ENCODE results near the gene TMEM9.

TMEM9 gene

DNA sequence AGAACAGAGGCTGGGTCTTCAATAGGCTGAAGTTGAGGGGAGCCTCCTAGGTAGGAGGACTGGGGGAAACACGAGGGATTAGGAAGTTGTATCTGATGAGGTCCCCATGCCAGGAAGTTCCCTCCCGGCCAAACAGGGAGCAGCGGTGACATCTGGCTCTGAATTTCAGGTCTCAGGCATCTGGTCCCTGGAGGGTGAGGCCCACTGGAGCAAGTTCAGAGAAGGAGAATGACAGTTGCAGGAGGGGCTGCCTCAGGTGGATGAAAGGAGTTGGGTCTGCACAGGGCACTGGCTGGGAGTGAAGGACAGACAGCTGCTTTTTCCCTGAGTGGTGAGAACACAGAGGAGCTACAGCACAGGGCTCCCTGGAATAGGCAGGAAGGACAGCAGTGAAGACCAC is 9.1 kb downstream of the TMEM9 start:
- DNase-seq (ENCODE audit: low spot score): no peak

DNA sequence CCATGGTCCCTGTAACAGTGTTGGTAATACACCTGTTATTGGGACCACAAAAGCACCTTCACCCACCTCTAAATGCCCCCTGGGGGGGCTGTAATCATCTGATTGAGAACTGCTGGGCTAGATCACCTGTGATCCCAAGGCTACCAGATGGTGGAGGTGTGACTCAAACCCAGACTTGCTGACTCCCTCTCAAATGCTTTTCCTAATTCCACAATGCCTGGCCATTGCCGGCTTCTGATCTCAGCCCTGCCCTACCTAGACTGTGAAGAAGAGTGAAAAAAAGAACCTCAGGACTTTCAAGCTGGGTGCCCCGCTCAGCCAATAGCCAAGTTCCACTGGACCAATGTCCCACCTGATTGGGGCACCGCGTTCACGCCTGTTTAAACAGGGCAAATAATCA is 9.6 kb downstream of the TMEM9 start:
- no peak for DNase-seq (ENCODE audit: low spot score)

DNA sequence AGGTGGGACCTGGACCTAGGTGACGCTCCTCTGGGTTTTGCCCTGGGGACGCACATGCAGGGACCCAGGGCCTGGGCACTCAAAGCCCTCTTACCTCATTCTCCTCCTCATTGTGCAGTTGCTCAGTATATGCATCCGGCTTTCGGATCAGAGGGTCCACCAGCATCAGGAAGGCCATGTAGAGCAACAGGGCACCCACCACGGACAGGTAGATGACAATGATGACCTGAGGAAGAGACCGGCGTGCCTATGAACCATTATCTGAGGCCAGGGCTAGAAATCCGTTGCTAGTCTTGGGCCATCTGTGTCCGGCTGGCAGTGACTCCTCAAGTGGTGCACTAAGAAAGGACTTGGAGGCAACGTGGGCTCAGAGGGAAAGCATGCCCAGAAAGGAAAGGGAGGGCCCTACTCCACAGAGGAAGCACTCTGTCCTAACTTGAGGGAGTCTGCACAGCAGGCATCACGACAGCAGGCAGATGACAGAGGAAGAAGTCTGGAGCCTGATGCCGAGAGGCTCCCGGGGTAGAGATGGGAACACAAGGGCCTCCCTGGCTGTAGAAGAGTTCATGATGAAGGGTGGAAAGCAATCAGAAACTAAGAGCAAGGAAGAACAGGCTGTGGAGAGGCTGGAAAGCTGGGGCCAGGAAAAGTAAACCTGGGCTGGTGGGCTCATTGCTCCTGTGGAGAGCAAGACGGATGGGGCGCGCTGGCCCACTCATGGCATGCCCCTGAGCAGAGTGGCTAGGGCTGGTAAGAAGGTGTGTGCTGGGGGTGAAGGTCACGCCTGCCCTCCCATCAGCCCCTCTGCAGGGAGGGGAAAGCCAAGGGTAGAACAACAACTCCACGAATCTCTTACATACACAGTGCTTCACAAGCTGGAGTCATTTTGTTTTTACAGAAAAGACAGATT is 10.3 kb downstream of the TMEM9 start:
- DNase-seq (ENCODE audit: low spot score): no peak

DNA sequence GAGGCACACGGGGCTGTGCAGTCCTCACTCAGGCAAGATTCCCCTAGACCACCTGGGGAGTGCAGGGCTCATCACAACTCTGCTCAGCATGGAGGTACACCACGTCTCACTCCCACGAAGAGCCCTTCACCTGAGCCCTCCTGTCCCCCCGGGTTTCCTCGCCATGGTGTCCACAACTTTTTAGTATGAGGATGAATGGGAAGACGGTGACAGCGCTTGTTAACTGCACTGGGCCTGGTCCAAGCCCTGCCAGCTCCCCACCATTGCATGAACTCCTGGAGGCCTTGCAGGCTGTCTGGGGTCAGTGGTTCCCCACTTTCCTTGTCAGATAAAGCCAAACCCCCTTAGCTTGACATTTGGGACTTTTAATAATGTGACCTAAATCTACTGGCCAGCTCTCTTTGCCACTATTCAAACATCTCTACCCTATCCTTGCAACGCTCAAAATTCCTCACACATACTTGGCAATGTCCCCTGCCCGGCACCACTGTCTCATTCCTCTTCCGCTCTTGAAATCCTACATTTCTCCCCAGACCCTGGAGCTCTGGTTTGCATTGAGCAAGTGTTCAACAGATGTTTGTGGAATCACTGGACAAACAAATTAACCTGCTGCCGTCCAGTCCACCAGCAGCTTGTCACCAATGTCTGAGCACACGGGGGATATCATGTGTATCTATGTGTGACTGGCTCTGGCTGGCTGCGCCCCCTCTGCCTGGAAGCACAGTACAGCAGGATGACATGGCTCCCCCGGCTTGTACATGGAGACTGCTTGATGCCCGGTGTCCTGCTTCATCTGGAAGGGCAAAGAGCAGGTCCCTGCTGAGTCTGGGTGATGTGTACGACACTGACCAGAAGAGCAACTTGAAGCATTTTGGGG is 11.2 kb downstream of the TMEM9 start:
- no peak for DNase-seq (ENCODE audit: low spot score)

DNA sequence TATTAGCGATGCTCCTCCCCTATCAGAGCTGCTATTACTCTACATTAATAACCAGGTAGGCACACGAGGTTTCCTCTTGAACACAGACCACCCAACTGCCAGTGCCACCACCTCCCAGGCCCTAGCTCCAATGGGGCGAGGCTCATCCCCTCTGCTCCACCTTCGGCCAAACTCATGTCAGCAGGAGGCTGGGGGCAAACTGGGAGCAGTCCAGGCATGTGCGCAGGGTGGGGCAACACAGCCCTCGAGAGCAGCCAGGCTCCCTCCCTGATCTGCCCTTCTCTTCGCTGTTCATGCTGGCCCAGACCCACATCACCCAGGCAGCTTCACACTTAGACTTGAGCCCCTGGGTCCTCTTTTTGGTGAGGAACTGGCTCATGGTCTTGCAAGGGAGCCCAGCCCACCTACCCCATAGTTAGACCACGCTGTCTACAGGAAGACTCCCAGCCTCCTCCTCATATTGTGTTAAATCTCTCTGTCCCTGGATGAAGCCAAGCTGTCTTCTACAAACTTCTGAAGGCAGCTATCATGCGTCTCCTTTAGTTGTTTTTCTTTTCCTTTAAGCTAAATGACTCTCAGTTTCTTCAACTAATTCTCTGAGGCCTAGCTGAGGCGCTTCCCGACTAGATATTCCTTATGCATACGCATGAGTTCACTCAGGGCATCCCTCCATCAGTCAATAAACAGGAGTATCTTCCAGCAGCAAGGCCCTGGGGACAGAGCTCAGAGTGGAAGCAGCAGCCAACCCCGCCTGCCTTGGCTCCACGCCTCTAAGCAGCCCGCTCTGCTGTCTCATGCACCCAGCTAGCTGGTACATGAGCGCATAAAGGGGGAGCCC is 12.0 kb downstream of the TMEM9 start:
- no peak for DNase-seq (ENCODE audit: low spot score)

DNA sequence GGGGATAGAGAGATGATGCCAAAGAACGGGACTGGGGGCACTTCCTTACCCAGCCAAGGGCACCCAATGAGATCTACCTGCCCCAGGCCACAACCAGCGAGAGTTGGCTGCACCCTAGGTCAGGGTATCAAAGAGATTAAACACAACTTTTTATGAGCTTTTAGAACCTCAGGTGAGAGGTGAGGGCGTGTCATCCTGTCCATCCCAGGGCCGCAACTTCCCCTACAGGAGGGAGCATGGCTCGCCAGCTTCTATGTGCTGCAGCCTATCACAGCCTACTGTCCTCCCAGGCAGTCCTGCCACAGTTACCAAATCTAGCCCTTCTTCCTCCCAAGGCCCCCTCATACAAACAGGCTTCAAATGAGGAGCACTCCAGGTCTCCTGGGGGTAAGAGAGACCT is 12.9 kb downstream of the TMEM9 start:
- DNase-seq (ENCODE audit: low spot score): no peak

DNA sequence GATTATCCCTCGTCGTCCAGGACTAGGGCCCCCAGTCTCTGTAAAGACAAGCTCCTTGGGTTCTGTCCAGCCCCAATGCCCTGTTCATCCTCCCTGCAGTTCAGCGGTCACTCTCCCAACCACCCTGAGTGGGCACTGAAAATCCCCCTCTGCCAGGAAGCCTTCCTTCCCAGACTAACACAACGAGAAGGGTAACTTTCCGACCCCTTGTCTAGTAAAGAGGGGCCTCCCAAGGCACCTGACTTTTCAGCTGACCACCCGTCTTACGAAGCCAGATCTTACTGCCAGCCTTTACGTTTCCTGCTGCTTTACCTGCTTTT is 13.4 kb downstream of the TMEM9 start:
- DNase-seq (ENCODE audit: low spot score): no peak

DNA sequence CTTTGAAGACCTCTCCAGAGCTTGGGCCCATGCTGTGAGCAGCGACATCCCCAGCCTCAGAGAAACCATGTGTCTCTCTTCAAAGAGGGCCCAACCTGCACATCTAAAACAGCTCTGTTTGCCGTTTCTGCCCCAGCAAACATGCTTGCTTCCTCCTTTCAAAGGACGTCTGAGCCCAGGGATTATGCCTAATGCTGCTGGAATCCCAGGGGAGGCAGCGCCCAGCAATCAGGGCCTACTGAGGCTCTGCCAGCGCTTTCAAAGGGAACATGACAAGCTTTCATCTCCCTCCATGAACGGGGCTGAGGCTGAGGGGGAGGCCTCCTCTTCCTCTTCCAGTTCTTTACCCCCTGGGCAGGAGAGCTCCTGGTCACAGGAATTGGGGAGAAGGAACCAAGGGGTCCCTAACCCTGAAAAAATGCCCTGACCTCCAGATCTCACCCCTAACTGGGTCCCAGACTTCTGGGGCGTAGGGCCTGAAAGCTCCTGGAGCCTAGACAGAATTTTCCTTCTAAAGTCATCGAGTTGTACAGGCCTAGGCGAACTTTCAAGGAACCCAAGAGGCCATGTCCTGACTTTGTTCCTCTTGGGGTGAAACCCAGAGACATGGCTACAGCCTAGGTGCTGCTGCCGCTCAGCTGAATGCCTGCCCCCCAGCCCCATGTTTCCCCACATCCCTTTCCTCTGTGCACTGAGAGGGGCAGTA is 13.9 kb downstream of the TMEM9 start:
- no peak for DNase-seq (ENCODE audit: low spot score)

DNA sequence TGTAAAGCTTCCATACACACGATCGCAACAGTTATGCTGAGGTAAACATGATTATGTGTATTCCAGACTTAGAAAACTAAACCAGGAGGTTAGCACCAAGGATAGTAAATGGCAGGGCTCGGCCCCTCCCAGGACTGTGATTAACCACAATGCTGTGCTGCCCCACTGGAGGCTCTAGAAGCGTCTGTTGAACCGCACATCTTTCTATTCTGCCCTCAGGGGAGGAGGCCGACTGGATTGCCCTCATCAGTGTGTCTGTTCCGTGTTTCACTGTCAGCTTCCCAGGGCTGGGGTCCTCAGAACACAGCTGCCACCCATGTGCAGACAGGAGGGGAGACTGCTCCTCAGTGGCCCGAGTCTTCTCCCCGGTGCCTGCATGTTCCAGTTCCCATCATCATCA is 14.5 kb downstream of the TMEM9 start:
- no peak for DNase-seq (ENCODE audit: low spot score)

DNA sequence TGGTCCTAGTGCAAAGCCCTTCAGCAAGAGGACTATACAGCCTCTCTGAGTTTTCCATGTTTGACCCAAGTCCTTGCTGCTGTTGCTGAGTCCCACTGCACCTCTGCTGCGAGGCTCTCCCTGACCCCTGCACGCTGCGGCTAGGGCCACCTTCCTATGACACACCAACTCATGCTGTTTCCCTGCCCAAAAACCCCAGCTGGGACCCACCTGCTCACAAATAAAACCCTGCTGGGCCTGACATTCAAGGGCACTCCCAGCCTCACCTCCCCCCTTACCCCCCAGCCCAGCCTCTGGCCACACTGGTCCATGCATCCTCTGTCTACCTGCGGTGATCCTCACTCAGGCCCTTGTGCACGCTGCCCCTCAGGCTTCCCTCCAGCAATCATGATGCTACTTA is 15.0 kb downstream of the TMEM9 start:
- DNase-seq (ENCODE audit: low spot score): no peak

DNA sequence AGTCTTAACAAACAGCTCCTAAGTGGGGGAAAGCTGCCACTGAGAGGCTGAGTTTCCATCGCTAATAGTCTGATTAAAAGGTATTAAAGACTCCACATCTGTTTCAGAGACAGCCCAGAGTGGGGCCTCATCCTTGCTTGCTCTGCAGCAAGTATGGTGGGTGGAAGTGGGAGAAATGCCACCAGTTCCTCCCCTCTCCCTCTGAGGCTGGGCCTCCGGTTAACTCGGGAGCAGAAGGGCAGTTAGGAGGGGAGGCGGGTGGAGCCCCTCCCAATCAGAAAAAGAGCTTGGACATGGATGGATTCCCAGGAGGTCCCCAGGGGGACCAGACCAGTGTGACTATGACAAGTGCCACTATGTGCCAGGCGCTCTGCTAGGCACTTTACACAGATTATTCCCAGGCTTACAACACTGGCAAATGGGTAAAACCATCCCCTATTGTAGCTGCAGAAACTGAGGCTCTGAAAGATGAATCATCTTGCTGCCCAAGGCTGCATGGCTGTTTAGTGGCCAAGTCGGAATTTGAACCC is 15.9 kb downstream of the TMEM9 start:
- DNase-seq (ENCODE audit: low spot score): no peak

DNA sequence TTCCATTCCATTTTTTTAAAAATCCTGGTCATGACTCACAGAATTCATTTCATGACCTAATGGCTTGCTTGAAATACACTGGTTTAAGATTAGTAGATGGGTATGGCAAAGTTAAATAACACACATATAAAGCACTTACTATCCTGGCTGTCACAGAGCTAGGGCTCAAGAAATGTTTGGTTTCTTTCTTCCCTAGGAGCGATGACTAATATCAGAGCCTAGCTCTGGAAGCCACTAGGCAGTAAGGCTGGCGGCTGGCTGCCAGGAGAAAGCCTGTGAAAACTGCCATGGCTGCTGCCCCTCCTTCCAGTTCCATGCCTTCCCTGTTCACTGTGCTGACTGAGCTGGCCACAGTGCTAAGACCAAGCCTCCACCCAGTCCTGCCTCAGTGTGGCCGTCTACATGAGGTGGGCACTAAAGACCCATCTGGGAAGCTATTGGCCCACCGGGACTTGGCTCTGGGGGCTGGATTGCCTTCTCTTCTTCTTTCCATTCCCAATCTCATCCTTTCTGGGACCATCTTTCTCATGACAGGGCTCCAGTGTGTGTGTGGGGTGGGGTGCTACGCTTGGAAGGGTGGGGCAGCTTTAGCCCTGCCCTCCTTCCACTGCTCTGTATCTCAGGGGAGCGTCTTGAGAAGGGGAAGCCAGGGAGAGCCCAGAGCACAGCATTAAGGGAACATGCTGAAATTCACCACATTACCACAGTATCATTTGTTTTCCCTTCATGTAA is 16.5 kb downstream of the TMEM9 start:
- DNase-seq (ENCODE audit: low spot score): no peak

DNA sequence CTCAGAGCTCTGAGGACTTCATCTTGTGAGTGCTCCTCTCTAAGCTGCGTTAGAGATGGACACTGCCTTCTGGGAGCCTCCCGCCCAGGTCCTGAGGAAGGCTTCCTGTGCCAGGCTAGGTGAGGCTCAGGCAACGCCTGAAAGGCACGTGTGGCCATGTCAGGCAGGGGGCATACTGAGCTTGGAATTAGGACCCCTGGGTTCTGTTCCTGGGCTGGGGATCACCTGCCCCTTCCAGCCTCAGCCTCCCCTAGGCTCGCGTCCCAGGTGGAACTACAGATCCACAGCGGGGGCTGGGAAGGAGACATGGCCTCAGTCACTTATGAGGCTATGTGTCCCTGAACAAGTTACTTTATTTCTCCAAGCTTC is 17.3 kb downstream of the TMEM9 start:
- DNase-seq (ENCODE audit: low spot score): no peak

DNA sequence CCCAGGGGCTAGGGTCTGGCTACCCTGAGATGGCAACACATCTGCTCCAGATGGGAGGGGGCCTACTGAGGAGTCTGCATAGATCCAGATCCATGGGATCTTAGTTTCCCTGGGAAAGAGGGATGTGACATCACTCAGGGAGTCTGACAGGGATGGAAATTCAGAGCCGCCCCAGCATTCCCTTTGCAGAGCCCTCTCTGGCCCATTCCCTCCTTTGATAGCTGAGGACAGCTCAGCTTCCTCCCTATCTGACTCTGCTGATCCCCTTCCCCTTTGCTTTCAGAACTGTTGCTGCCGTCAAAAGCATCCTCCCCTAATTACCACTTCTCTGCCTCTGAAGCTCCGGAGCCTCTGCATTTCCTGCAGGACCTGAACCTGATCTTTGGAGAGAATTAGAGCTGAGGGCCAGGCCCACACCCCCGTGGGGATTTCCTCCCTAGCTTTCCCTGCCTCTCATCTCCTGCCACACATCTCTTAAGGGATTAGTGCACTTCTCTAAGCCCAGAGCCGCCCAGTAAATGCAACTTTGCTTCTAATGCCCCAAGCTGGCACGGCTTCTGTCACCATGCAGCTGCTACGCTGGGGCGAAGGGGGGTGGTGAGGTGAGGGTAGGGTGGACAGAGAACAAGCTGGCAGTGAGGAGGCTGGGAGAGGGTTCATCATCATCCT is 17.8 kb downstream of the TMEM9 start:
- no peak for DNase-seq (ENCODE audit: low spot score)

DNA sequence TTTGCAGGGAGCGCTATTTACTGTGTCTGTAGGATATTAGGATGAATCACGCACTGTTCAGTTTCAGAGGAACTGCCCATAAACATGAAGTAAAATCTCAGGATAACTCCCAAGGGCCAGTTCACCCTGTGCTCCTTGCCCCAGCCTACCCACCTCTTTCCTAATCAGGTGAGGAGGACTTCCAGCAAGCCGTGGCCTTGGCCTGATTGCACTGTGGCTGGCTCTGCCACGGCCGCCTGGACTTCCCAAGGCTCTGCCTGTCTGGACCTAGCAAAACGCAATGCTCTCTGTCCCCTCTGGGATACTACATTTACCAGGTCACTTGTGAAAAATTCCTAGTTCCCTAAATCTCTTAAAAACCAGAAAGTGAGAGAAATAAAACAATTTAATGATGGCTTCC is 19.9 kb downstream of the TMEM9 start:
- no peak for DNase-seq (ENCODE audit: low spot score)

DNA sequence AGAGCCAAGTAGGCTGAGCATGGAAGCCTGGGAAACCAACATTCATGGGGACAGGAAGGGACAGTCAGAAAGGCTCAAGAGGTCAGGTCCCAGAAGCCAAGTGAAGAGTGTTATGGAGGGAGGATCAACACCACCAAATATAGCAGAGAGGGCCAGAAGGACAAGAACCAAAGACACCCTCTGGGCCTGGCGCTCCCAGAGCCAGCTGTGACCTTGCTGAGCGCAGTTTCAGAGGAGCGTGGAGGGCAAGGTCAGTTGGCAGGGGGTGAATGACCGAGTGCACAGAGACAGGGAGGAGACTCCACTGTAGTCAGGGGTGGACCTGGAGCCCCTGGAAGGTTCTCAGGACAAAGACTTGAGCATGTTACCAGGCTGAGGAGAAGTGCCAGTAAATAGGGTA is 22.9 kb downstream of the TMEM9 start:
- no peak for DNase-seq (ENCODE audit: low spot score)

DNA sequence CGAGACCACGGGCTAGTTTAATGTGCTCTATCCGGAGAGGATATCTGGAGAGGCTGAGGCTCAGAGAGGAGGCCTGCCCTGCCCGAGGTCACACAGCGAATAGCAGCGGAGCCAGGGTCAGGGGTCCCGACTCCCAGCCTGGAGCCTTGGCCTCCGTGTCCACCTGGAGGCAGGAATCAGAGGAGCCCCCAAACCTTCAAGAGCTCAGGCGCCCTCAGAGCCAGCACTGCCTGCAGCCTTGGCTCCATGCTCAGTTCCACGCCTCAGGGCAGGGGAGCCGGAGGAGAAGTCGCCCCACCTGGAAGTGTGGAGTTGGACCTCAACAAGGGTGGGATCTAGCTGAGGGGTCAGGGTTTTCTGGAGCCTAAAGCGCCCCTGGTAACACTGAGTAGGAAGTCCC is 25.3 kb downstream of the TMEM9 start:
- no peak for DNase-seq (ENCODE audit: low spot score)

DNA sequence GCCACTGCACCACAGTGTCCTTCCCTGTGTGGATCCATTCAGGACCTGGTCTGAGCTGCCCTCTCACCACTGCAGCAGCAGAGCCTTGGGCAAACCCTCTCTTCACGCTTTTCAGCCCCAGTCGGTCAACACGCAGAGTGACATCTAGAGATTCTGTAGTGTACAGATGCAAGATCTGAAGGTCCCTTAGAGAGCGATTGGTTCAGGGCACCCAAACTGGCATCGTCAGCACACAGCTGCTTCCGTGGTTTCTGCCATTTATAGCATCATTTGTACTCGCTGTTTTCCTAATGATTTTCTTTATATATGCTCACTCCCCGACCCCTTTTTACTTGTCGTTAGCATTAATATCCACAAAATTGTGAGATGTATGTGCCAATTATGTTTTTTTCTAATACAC is 25.8 kb downstream of the TMEM9 start:
- no peak for DNase-seq (ENCODE audit: low spot score)

DNA sequence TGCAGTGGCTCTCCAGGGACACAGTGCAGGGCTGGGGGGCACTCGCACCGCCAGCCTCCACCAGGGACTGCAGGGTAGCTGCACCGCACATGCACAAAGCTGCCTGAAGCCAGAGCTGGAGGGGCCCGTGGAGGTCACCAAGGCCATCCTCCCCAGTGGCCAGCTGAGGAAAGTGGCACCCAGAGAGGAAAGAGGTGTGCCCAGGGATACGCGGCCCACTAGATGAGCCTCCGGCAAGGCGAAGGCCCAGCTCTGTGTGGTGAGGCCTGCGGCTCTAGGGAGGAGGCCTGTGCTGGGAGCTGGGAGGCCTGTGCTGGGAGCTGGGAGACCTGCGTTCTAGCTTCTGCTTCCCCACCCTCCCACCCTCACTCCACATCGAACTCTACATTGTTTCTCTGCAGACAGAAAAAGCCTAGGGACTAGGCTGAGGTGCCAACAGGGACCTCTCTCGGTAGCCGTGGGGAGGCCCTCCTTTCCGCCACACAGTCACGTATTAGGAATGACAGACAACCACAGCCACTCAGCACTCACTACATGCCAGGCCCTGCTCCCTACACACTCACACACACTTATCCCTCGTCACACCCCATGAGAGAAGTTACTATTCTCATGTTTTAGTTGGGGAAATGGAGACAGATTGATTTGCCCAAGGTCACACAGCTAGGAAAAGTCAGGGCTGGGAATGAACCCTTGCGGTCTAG is 26.4 kb downstream of the TMEM9 start:
- no peak for DNase-seq (ENCODE audit: low spot score)

All from HuH-7.5 (cell line).